Measurements from ENCODE around the gene SLFN12L.

- TF ChIP-seq, protein P1, sequence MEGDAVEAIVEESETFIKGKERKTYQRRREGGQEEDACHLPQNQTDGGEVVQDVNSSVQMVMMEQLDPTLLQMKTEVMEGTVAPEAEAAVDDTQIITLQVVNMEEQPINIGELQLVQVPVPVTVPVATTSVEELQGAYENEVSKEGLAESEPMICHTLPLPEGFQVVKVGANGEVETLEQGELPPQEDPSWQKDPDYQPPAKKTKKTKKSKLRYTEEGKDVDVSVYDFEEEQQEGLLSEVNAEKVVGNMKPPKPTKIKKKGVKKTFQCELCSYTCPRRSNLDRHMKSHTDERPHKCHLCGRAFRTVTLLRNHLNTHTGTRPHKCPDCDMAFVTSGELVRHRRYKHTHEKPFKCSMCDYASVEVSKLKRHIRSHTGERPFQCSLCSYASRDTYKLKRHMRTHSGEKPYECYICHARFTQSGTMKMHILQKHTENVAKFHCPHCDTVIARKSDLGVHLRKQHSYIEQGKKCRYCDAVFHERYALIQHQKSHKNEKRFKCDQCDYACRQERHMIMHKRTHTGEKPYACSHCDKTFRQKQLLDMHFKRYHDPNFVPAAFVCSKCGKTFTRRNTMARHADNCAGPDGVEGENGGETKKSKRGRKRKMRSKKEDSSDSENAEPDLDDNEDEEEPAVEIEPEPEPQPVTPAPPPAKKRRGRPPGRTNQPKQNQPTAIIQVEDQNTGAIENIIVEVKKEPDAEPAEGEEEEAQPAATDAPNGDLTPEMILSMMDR (IDR thresholded peaks at IDR 0.05): no peak
- no peak for TF ChIP-seq POLR2A (IDR thresholded peaks at IDR 0.05; ENCODE audit: low read depth)
Observed at GRCh38 chr17:35577830-35578196, 40.3 kb upstream of the SLFN12L start.
